ENCODE data around the gene CDH4.

Gene CDH4

GRCh38 chr20:61705386-61706258 lies 453.6 kb downstream of the CDH4 start:
- DNase-seq = no peak

DNA sequence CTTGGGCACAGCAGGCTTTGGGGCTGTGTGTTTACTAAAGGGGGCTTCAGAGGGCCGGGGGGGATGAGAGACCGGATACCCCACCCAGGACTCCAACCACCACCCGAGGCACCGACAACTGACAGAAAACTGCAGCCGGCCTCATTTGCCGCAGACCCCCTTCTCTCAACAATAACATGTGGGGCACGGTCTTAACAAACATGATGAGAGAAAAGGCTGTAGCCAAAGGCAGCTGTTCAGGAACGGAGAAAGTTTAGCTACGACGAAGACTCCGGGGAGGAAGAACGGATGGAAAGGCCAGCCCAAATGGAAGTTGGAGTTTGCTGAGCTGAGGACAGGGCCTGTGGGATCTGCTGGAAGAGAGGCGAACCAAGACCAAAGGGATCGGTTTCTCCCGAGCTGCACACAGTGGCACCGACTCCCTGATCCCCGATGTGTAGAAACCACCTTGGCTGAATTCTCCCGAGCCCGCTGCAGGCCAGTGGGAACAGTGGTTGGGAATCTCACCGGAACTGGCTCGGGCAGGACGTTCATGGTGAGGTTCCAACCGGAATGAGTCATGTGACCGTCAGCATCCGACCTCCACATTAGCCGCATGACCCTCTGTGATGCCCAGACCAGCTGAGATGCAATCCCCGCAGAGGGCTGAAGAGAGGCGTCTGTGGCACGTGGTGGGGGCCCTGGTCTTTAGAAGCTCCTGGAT lies 454.3 kb downstream of the CDH4 start:
- DNase-seq = no peak

GRCh38 chr20:61708891-61709290 lies 456.8 kb downstream of the CDH4 start:
- no peak for DNase-seq

DNA sequence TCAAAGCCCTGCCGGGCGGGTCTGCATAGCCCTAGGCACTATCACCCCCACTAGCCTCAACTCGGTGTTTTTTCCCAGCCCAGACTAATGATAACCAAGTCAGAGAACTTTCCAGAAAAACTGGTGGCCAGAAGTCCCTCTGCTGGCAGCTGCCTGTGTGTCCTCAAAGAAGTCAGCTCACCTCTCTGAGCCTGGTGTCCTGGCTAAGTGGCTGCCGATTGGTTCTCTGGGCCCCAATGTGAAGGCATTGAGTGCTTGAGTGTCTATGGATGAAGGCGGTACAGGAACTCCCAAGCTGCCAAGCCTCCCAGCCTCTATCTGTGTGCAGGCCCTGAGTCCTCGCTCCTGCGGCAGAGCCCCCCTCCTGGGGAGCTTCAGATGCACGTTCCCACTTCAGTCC lies 458.0 kb downstream of the CDH4 start:
- DNase-seq = no peak

- DNase-seq = no peak
These were observed 460.6 kb downstream of the CDH4 start for GRCh38 chr20:61712688-61713087.

DNA sequence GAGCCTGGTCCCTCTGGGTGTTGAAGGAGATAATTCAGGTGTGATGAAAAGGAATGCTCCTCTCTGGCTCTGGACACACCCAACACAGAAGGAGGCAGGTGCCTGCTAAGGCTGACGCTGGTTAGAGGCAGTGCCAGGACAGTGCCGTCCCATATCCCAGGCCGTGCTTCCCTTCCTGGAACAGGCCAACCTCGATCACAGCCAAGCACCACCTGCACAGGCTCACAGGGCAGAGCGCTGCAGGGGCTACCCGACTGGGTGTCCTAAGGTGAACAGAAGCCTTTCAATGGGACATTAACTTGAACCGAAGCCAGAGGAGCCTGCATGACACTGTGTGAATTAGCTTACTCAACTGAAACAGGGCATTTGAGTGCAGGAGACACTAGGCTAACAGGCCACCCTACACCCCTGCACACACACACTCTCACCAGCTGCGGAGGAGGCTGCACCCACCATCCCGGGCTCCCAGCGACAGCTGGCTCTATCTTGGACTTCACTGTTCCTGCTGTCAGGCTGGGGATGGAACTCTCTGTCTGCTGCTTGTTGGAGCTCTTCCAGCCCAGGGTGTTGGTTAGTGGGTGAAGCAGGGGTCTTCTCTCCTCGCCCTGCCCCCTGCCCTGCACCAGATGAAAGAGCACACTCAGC lies 466.4 kb downstream of the CDH4 start:
- DNase-seq = no peak

DNA sequence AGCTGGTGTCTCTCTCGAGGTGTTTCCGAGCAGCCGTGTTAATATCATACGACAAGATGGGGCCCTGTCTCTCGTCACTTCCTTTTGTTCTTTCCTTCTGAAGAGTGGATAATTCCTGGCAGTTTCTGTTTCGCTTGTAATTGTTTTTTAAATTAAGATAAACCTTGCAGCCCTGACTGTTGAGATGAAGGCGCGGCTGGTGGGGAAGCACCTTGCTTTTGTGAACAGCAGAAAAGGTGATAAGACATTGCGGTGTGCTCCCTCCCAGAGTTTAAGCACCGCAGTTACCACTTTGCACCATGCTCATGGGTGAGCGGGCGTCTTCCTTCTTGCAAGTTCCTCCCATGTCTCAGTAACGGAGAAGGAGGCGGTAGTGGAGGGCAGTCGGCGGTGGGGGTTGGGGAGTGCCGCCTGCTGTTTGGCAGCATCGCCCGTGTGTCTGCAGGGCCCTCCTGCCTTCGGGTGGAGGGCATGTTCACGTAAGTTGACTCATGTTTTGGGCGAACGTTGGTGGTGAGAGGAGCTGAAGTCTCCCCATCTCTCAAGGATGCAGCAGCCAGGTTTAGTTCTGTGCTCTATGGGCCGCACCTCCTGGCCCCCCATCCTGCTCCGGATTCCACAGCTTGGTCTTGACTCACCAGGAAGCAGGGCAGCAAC lies 467.8 kb downstream of the CDH4 start:
- DNase-seq = peak; percentile 63

- no peak for DNase-seq
These were observed 468.3 kb downstream of the CDH4 start for GRCh38 chr20:61720348-61720696.

DNA sequence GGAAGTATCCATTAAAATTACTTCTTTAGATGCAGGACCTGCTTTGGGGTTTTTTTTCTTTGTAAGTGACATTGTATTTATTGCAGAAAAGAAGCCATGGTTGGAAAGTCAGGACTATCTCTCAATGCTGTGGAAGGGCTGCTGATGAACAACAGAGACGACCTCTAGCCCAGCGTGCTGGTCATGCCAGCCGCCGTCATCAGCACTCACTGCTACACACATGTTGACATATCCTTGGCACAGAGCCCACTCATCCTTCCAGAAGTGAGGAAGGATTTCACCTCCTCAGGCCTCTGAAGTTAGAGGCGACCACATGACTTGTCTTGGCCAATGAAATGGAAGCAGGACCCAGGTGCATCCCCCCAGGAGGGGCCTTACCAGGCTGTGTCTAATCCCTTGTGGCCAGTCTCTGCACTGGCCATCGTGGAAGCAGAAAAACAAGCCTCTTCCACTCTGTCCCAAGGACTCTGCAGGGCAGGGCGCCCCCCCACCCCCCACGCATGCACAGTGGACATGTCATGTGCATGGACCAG lies 470.2 kb downstream of the CDH4 start:
- no peak for DNase-seq

DNA sequence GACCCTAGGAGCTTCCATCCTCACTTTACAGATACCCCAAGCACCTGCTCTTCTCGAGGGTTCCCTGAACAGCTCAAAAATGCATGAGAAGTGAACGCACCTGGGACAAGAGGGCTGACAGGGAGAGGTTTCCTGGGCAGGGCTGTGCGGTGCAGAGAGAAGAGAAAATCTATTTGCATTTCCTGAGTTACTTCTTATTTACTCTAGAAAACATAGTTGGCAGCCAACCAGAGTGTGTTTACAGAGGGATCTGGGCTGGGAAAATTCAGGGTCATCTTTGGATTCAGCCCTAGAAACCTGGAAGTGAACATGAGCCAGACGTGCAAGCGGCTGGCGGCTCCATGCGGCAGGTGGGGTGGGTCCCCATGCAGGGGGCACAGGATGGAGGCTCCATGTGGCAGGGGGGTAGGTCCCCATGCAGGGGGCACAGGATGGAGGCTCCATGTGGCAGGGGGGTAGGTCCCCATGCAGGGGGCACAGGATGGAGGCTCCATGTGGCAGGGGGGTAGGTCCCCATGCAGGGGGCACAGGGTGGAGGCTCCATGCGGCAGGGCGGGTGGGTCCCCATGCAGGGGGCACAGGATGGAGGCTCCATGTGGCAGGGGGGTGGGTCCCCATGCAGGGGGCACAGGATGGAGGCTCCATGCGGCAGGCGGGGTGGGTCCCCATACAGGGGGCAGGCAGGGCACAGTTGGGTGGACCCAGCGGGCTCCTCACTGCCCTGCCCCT lies 471.6 kb downstream of the CDH4 start:
- DNase-seq = no peak

DNA sequence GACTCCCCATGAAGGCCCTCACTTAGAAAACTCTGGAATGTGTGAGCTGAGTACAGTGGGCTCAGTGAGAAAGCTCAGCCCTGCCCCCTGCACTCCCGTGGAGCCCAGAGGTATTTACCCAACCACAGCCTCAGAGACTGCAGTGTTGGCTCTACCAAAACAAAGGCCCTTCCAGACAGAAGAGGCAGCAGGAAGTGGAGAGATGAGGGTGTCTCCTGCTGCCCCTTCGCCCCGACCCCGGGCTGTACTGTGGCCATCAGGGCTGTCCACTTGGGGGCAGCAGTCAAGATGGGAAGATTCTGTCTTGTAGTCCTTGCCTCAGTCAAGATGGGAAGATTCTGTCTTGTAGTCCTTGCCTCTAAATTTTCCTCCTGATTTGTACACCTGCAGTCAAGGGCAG lies 472.3 kb downstream of the CDH4 start:
- DNase-seq = no peak

DNA sequence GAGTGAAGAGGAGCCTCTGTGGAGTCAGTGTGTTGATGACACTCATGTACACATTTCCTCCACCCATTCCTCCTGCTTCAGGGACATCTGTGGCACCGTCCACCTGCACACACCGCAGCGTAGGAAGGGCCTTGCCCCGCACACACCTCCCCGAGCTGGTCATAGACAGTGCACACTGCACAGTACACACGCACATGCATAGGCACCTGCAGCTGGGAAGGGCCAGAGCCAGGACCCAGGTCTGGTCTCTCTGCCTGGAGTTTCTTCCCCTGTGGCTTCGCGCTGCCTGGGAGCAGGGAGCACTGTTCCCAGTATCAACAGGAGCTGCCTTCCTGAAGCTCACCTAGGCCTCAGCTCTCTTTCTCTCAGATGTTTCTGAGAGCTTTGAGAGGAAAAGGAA lies 473.1 kb downstream of the CDH4 start:
- no peak for DNase-seq

DNA sequence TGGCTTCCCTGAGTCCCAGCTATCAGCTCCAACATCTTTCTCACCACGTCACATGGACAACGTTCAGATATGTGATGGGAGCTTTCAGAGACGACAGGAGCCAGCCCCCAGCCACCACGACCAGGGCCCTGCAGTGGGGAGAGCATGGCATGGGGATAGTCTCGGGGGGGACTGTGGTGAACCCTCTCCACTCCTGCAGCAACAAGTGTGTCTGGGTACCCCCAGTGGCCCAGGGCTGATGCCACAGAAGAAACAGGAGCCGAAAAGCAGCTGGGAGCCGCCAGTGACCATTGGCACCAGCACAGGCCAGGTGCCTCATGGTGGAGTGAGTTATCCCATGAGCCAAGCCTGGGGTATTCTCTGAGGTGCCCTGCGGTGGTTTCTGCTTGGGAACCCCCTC lies 473.9 kb downstream of the CDH4 start:
- no peak for DNase-seq

- DNase-seq = no peak
These were observed 474.9 kb downstream of the CDH4 start for GRCh38 chr20:61726979-61727378.

- no peak for DNase-seq
These were observed 475.7 kb downstream of the CDH4 start for GRCh38 chr20:61727761-61728160.

DNA sequence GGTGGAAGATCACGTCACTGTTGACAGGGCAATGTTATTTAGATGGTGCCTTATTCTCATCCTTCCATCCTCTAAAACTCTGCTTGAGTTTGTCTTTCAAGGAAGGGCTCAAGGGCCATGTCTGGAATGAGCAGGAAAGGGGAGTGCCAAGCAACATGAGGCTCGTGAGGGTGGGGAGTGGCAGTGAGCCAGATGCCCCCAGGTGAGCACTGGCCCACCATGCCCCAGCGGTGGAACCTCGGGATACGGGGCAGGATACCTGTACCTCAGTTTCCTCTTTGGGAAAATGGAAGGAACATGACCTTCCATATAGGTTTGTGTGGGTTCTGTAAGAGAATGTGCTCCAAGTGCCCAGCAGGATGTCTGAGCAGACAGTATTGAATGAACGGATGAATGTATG lies 476.3 kb downstream of the CDH4 start:
- no peak for DNase-seq

DNA sequence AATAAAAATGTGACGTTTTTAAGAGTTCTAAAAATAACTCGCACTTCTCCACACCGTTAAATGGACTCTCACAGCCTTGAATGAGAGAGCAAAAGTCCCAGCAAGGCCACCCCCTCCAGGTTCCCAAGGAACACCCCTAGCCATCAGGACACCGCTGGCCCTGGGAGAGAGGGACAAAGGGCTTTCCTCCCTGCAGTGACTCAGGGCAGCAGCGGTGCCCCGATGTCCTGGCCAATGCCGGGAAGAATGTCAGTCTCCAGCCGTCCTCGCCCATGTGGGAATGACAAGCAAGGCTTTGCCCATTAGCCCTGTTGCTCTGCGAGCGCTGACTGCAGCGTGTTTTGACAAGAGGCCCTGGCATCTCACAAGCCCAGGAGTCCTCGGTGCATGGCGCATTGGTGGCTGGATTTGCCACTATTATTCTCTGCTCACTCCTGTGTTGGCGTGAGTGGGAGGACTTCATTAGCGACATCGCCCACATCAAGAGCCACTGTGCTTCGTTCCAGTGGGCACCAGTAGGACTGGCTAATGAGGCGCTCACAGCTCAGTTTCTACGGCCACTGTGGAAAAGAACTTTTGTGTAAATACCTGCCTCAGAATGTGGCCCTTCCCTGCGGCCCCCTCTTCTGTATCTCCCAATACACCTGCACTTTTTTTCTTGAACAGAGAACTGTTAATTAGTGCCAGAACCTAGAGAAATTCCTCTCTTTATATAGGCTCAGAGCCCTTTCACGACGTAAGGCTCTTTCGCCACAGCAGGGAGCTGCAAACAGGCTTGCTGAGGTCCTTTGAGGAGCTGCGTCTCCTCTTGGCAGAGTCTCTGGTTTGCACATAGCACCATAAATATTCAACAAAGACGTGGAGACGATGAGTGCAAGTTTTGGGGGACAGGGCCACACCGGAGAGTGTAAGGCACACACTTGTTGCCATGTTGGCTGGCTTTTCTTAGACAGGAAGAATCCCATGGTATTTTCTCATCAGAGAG lies 477.0 kb downstream of the CDH4 start:
- DNase-seq = no peak

- DNase-seq = no peak
These were observed 478.7 kb downstream of the CDH4 start for GRCh38 chr20:61730631-61731362.

DNA sequence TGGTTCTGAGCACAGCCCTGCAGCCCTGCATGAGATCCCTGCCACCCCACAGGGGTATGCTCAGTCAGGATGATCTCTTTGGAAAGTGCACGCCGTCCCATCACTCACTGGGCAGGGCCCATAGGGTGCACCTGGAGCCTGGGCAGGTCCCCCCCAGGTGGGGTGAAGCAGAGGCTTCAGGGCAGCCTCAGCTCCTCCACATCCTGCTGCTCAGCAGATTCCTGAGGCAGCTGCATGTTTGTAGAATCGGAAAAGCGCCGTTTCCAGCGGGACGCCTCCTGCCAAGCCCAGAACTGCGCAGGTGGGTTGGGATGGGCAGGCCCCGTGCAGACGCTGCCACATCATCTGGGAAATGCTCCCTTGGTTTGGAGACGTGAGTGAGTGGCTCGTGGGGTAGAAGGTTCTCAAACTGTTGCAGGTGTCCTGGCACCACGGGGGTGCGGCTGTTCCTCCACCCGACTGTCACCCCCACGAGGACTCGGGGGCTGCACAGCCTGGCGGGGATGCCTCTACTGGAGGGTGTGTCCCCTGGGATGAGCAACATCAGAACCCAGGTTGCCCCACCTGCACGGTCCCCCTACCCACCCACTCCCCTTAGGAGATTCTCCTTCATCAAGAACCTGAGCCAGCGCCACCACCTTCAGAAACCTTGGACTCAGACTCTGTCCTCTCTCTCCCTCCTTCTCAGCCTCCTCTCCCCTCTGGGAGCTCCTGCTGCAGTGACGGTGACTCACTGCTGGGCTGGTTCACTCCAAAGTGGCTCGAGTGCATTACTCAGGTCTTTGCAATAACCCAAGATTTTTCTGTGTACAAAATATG lies 479.5 kb downstream of the CDH4 start:
- no peak for DNase-seq

Data from activated CD8-positive, alpha-beta memory T cell treated with anti-CD3 and anti-CD28 coated beads for 24 hours (primary cell).